Measurements from ENCODE around the gene SNRNP48.

DNA sequence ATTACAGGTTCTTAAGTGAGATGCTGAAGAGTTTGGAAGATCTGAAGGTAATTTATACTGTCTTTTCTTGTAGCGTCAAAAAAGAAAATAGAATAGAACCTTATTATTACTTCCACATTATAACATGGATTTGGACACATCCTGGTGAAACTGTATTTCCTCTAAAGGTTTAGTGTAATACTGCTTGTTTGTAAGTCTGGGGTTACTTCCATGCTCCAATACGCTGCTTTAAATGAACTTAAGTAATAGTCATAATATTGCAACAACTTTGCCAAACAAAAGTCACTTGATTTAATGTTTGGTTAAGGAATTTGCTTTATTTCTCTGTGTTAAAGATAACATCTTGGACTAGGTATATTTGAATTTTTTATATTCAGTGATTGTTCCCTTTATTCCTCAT lies 11.5 kb upstream of the SNRNP48 start:
- TF ChIP-seq GABPB1 (CRISPR knock-in tag; IDR thresholded peaks at IDR 0.05) = no peak
- TF ChIP-seq MXD4 (CRISPR knock-in tag; IDR thresholded peaks at IDR 0.05; ENCODE audit: borderline replicate concordance) = no peak
- TF ChIP-seq ZNF138 (CRISPR knock-in tag; conservative IDR thresholded peaks at IDR 0.05) = no peak
- TF ChIP-seq, protein P1, sequence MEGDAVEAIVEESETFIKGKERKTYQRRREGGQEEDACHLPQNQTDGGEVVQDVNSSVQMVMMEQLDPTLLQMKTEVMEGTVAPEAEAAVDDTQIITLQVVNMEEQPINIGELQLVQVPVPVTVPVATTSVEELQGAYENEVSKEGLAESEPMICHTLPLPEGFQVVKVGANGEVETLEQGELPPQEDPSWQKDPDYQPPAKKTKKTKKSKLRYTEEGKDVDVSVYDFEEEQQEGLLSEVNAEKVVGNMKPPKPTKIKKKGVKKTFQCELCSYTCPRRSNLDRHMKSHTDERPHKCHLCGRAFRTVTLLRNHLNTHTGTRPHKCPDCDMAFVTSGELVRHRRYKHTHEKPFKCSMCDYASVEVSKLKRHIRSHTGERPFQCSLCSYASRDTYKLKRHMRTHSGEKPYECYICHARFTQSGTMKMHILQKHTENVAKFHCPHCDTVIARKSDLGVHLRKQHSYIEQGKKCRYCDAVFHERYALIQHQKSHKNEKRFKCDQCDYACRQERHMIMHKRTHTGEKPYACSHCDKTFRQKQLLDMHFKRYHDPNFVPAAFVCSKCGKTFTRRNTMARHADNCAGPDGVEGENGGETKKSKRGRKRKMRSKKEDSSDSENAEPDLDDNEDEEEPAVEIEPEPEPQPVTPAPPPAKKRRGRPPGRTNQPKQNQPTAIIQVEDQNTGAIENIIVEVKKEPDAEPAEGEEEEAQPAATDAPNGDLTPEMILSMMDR (IDR thresholded peaks at IDR 0.05) = no peak
- TF ChIP-seq, protein P2, sequence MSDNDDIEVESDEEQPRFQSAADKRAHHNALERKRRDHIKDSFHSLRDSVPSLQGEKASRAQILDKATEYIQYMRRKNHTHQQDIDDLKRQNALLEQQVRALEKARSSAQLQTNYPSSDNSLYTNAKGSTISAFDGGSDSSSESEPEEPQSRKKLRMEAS (CRISPR knock-in tag; IDR thresholded peaks at IDR 0.05) = no peak
- TF ChIP-seq, protein P3, sequence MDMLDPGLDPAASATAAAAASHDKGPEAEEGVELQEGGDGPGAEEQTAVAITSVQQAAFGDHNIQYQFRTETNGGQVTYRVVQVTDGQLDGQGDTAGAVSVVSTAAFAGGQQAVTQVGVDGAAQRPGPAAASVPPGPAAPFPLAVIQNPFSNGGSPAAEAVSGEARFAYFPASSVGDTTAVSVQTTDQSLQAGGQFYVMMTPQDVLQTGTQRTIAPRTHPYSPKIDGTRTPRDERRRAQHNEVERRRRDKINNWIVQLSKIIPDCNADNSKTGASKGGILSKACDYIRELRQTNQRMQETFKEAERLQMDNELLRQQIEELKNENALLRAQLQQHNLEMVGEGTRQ (CRISPR knock-in tag; IDR thresholded peaks at IDR 0.05) = no peak
- no peak for TF ChIP-seq NR1H2 (CRISPR knock-in tag; IDR thresholded peaks at IDR 0.05)
- TF ChIP-seq, protein P4, sequence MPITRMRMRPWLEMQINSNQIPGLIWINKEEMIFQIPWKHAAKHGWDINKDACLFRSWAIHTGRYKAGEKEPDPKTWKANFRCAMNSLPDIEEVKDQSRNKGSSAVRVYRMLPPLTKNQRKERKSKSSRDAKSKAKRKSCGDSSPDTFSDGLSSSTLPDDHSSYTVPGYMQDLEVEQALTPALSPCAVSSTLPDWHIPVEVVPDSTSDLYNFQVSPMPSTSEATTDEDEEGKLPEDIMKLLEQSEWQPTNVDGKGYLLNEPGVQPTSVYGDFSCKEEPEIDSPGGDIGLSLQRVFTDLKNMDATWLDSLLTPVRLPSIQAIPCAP (CRISPR knock-in tag; IDR thresholded peaks at IDR 0.05) = no peak
